BJ (cell line): ENCODE results near the gene WIZ. TPM values are rescaled to one million over a fixed set of nuclear protein-coding genes. Genes with fewer than 3 reads are reported as not detected.

Experiments used
- CTCF ChIA-PET: fragments of 350-600 bp; formaldehyde crosslinking; extraction: SDS; loops from one replicate; lab custom pipeline; 2021; ENCODE audit warnings: antibody characterized with exemption, inconsistent platforms; lab: Yijun Ruan, JAX
- POLR2A ChIA-PET: fragments of 300-600 bp; sonication (Branson Sonifier 250); formaldehyde crosslinking; extraction: SDS; loops from one replicate; lab custom pipeline; 2021; ENCODE audit warnings: antibody characterized with exemption; lab: Charles Lee
- DNase-seq: peaks from one replicate; pipeline ENCODE4 v3.0.0-alpha.2; 2011; ENCODE audit warnings: low read depth
- H3K27me3 ChIP-seq: 2 replicates; pipeline ENCODE4 v1.6.0; 2011; ENCODE audit warnings: low read length; ENCODE audit not compliant: control insufficient read depth, insufficient read depth
- H3K36me3 ChIP-seq: 2 replicates; pipeline ENCODE4 v1.5.1; 2011; ENCODE audit warnings: low read length; ENCODE audit not compliant: control insufficient read depth, insufficient read depth
- H3K4me3 ChIP-seq: 2 replicates; pipeline ENCODE4 v1.5.1; 2011; ENCODE audit warnings: low read depth, mild to moderate bottlenecking, control low read depth, low read length
- polyA plus RNA-seq: library from polyadenylated mRNA; depleted of rRNA; stranded (reverse); fragments of >200 nt; gene quantifications from 2 replicates; pipeline ENCODE4 v1.2.3, GENCODE V29; 2011
- TF ChIP-seq, protein P1 (sequence below): IDR thresholded peaks from 2 replicates; pipeline ENCODE4 v1.5.1; 2011; ENCODE audit warnings: low read depth, mild to moderate bottlenecking, control low read depth, inconsistent platforms, low read length, moderate library complexity; ENCODE audit not compliant: insufficient read depth

The WIZ gene
- polyA plus RNA-seq, 1 experiment = 10.9 TPM

DNA sequence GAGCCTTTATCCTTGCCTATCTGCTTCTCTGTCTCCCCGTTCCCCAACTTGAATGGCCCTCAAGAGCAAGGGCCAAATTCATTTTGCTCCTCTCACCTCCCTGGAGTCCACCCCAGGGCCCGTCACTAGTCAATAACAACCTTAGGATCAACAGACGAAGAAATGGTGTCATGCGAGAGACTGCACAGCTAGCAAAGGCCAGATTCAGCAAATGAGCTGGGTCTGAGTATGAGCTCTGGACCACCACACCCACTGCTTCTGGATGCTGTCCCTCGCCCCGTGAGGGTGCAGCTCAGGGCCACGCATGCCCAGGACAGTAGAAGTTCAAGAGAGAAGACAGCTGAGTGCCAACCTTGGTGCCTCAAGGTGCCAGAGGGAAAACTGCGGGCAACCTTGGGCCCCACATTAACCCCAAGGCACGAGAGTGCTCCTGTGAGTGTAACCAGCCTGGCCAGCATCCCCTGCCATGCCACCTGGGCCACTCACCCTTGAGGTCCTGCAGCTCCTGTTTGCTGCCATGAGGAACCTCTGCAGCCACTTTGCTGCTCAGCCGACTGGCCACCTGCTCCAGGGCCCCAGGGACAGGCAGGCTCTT, 19.1 kb downstream of the WIZ start:
- TF ChIP-seq, protein P1, sequence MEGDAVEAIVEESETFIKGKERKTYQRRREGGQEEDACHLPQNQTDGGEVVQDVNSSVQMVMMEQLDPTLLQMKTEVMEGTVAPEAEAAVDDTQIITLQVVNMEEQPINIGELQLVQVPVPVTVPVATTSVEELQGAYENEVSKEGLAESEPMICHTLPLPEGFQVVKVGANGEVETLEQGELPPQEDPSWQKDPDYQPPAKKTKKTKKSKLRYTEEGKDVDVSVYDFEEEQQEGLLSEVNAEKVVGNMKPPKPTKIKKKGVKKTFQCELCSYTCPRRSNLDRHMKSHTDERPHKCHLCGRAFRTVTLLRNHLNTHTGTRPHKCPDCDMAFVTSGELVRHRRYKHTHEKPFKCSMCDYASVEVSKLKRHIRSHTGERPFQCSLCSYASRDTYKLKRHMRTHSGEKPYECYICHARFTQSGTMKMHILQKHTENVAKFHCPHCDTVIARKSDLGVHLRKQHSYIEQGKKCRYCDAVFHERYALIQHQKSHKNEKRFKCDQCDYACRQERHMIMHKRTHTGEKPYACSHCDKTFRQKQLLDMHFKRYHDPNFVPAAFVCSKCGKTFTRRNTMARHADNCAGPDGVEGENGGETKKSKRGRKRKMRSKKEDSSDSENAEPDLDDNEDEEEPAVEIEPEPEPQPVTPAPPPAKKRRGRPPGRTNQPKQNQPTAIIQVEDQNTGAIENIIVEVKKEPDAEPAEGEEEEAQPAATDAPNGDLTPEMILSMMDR = no peak
- Histone ChIP-seq H3K36me3 (peaks cover 27% of the 10 kb centered on the region), H3K4me3 (no peak overlapping the region; the same call in 1 of the 2 replicates), H3K27me3 (no peaks in the 10 kb centered on the region)
- CTCF ChIA-PET = interaction anchor here (1.5 kb wide), 1 partner anchor 12 kb away, joined by 4 read pairs; the partner anchor contains the start of gene AKAP8L
- no peak for DNase-seq
- POLR2A ChIA-PET = no interaction called here

DNA sequence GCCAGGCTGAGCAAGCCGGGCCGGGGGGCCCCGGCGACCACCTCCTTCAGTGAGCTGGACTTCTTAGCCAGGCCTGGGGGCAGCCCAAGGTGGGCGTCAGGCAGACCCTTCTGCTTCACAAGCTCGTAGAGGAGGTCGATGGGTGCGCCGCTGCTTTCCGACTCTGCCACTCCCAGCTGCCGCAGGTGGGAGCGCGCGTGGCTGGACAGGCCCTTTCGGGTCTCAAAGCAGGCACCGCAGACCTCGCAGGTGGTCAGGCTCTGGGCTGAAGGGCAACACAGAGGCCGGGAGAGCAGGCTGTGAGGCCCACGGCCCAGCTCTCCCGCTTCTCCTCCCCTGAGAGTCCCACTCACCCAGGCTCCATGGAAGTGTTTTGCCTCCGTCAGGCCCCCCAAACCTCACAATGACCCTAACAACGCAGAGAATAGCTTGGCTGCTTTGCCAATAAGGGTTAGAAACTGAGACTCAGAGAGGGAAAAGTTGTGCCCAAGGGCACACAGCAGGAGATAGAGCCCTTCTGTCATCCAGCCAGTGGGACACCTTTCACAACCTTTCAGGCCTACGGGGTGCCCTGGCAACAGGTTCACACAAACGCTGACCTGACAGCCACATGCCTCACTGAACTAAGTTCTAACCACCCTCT, 19.8 kb downstream of the WIZ start:
- ChIA-PET CTCF (interaction anchor here (0.9 to 2.0 kb wide), 3 partner anchors 11 to 50 kb away, joined by 3 to 7 read pairs (median 4); partner anchors contain the start of genes AKAP8 and AKAP8L), POLR2A (no interaction called here)
- TF ChIP-seq, protein P1 = no peak
- DNase-seq = no peak
- peaks cover 32% of the 10 kb centered on the region for H3K36me3 ChIP-seq
- no peaks in the 10 kb centered on the region for H3K27me3 ChIP-seq
- no peak overlapping the region for H3K4me3 ChIP-seq

DNA sequence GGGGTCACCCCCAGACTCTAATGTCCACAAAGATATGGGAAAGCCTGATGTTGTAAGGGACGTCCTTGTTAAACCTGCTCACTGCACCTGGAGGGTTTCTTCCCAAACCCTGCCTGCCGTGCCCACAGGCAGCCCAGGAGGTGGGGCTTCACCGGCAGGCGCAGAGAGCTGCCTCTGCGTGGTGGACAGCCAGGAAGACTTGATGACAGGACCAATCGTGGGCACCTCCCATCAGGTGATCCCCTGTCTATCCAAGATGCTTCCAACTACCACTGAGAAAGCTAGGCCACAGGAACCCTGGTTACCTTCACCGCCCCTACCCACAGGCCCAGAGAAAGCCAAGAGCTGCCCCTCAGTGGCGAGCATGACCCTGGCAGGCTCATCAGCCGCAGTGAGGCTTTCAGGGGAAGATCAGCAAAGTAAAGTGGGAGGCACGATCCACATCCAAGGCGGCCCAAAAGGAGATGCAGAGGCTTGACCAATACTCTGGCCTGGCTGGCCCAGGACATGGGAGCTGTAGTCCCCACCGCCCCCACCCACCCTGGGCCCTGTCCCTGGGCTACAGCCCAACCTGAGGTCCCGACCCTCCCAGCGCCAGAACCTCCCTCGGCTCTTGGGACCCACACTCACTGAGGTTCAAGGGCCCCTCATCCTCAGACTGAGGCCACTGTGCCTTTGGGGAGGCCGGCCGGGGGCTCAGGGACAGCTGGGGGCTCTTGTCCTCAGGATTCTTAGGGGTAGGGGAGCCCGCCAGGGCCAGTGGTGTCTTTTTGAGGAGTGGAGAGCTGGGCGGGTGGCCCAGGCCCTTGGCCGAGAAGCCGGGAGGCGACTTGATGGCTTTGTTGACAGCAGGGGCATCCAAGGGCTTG, 20.6 kb downstream of the WIZ start:
- no peak for DNase-seq
- POLR2A ChIA-PET = no interaction called here
- Histone ChIP-seq H3K4me3 (no peak overlapping the region), H3K36me3 (peaks cover 36% of the 10 kb centered on the region), H3K27me3 (no peaks in the 10 kb centered on the region)
- TF ChIP-seq, protein P1 = no peak
- CTCF ChIA-PET = interaction anchor here (0.9 to 2.0 kb wide), 2 partner anchors 10 to 49 kb away, joined by 3 to 7 read pairs; partner anchors contain the start of genes AKAP8 and AKAP8L

DNA sequence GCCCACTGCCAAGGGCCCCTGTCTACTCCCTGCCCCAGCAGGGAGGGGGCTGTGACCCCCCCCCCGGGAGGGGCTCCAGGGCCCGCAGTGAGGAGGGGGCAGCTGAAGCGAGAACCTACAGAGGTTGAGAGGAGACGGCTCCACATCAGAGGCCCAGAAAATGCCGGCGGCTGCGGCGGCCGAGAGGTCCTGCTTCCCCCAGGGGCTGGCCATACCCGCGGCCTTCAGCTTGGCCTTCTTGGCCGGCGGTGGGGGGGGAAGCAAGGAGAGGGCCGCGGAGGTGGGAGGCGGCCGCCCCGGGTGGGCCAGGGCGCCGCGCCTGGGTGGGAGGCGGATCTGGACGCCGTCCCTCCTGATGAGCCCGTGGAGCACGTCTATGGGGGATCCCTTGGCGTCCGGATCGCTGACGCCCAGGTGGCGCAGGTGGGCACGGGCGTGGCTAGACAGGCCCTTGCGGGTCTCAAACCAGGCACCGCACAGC, 21.7 kb downstream of the WIZ start:
- CTCF ChIA-PET = interaction anchor here (0.6 to 2.0 kb wide), 2 partner anchors 9 to 725 kb away, joined by 3 to 7 read pairs; partner anchors contain the start of gene AKAP8L
- Histone ChIP-seq H3K27me3 (no peaks in the 10 kb centered on the region), H3K36me3 (peaks cover 45% of the 10 kb centered on the region), H3K4me3 (no peak overlapping the region)
- no peak for DNase-seq
- POLR2A ChIA-PET = no interaction called here
- TF ChIP-seq, protein P1 = no peak
